Erythroblast (primary cell): ENCODE results near the gene IGSF23.

ENCODE experiments used
- GATA1 ChIP-seq: IDR thresholded peaks from 2 replicates; pipeline ENCODE4 v1.6.1; 2011; ENCODE audit warnings: low read depth, mild to moderate bottlenecking, control low read depth, low read length, moderate library complexity
- POLR2A ChIP-seq: IDR thresholded peaks from 2 replicates; pipeline ENCODE4 v1.6.1; 2011; ENCODE audit warnings: mild to moderate bottlenecking, low read length

GRCh38 chr19:44672226-44672625 lies 58.9 kb downstream of the IGSF23 start:
- TF ChIP-seq POLR2A (no peak), GATA1 (no peak)
